Left forelimb (tissue), 1 donor: ENCODE data around the gene S100A16.
"Not testable (repeated sequence)": the region's sequence is repeated elsewhere in the genome, so short reads cannot be mapped to it uniquely, and the experiment has no call there.

Experiments used
- DNase-seq: peaks from one replicate; pipeline ENCODE4 v3.0.0-alpha.2; 2018; ENCODE audit warnings: low spot score

Gene S100A16

DNA sequence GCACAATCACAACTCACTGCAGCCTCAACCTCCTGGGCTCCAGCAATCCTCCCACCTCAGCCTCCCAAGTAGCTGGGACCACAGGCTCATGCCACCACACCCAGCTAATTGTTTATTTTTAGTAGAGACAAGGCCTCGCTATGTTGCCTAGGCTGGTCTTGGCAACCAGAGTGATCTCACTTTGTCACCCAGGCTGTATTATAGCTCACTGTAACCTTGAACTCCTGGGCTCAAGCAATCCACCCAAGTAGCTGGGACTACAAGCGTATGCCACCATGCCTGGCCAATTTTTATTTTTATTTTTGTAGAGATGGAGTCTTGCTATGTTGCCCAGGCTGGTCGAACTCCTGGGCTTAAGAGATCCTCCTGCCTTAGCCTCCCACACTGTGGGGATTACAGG lies 50.9 kb downstream of the S100A16 start:
- DNase-seq: not testable (repeated sequence)

DNA sequence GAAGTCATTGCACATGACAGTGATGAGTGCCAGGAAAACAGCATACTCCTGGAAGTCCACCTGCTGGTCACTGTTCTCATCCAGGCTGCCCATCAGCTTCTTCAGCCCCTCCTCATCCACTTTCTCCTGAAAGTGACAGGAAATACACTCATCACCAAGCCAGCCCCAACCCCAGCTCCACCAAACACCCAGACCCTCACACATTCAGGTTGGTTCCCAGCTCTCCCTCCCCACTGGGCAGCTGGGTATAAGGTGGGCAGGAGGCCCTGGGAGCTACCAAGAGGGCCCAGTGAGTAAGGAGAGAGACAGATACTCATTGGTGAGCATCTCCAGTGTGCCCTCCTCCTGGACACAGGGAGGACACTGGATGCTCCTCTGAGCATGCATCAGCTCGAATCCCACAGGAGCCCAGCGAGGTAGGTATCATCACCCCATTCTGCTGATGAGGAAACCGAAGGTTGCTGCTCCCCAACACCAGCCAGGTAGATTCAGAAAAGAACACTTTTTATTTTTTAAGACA lies 51.4 kb downstream of the S100A16 start:
- DNase-seq: no peak

DNA sequence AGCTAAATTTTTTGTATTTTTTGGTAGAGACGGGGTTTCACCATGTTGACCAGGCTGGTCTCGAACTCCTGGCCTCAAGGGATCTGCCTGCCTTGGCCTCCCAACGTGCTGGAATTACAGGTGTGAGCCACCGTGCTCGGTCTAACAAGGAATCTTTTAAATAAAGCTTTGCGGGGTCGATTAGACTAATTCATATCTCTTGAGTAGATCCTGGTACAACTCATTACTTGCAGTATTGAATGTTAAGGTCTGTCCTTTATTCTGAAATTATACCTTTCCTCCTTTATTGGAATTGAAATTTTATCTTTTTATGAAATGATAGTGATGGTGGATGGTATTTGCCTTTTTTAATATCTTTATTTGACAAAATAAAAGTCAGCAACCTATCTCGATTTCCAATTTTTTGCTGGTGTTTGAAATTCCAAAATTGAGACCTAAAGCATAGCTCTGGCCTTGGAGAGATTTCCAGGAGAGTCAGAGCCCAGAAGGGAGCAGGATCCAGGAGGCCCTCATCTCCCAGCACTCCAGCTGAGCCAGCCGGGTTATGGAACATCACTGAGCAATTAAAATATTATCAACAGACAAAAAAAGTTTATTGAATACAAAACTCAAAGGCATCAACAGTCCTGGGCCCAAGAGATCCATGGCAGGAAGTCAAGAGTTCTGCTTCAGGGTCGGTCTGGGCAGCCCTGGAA lies 52.0 kb downstream of the S100A16 start:
- DNase-seq: no peak

DNA sequence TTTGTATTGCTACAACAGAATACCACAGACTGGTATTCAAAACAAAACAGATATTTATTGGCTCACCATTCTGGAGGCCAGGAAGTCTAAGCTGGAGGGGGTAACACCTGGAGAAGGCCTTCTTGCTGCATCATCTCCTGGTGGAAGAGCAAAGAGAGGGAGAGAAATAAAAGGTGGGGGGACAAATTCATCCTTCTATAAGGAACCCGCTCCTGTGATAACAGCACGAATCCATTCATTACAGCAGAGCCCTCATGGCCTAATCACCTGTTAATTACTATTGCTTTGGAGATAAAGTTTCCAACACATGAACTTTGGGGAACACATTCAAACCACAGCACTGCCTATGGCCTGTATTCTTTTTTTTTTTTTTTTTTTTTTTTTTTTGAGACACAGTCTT lies 52.7 kb downstream of the S100A16 start:
- DNase-seq: no peak

DNA sequence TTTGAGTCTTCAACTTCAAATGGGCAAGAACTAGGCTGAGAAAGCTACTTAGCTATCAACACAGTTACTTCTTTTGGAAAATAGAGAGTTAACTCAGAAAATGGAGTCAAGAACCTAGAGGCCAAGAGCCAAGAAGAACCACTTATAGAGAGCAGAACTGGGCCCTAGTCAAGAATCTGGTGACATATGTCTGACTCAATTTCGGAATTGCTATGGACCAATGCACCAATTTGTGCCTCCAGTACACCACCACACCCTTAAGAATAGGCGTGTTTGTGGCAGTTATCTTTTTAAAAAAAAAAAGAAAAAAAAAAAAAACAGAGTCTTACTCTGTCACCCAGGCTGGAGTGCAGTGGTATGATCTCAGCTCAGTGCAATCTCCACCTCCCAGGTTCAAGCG lies 55.1 kb downstream of the S100A16 start:
- no peak for DNase-seq
